Stimulated activated CD8-positive, alpha-beta memory T cell treated with anti-CD3 and anti-CD28 coated beads, Interleukin-2, amount 100 ng/mL, for 48 hours (primary cell): ENCODE measurements around the gene STYXL1.

Experiments used
- DNase-seq, 2 donors: peaks; one replicate each; pipeline ENCODE4 v3.0.0-alpha.2; 2020; ENCODE audit warnings: low read depth in 2 of 2

STYXL1 gene

GRCh38 chr7:75992083-75992755 lies 55.6 kb downstream of the STYXL1 start:
- DNase-seq, result no peak

- no peak for DNase-seq
Observed at GRCh38 chr7:75991531-75992082, 56.2 kb downstream of the STYXL1 start.

GRCh38 chr7:75989500-75990388 lies 58.1 kb downstream of the STYXL1 start:
- DNase-seq, result no peak

- no peak for DNase-seq
Observed at GRCh38 chr7:75988568-75989499, 59.0 kb downstream of the STYXL1 start.

- no peak for DNase-seq
Observed at GRCh38 chr7:75987805-75988567, 59.8 kb downstream of the STYXL1 start.

GRCh38 chr7:75987026-75987804 lies 60.6 kb downstream of the STYXL1 start:
- DNase-seq, result no peak

GRCh38 chr7:75986147-75986781 lies 61.5 kb downstream of the STYXL1 start:
- no peak for DNase-seq

GRCh38 chr7:75985518-75986146 lies 62.2 kb downstream of the STYXL1 start:
- DNase-seq, result no peak

GRCh38 chr7:75985009-75985517 lies 62.7 kb downstream of the STYXL1 start:
- no peak for DNase-seq

GRCh38 chr7:75984130-75985008 lies 63.4 kb downstream of the STYXL1 start:
- no peak for DNase-seq

GRCh38 chr7:75983471-75984129 lies 64.2 kb downstream of the STYXL1 start:
- DNase-seq, result no peak

GRCh38 chr7:75982306-75983064 lies 65.3 kb downstream of the STYXL1 start:
- no peak for DNase-seq

- DNase-seq, result no peak
Observed at GRCh38 chr7:75981453-75982305, 66.1 kb downstream of the STYXL1 start.

GRCh38 chr7:75981203-75981452 lies 66.7 kb downstream of the STYXL1 start:
- no peak for DNase-seq

GRCh38 chr7:75980430-75981202 lies 67.2 kb downstream of the STYXL1 start:
- DNase-seq, result no peak
